ENCODE measurements around the gene HDAC4.

Gene HDAC4

DNA sequence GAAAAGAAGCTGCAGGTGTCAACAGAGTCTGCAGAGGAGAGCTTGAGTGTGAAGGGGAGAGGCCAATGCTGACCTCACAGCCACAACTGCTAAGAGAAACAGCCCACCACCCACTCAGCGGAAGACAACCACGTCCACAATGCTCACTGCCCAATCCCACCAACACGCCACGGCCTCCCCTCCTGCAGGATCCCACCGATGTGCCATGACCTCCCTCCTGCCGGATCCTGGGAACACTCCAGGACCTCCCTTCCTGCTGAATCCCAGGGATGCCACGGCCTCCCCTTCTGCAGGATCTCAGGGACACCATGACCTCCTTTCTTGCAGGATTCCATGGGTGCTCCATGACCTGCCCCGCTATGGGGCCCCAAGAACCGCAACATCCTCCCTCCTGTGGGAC, 285.2 kb downstream of the HDAC4 start (continued):
- TF ChIP-seq ZIC2 (tag by site-specific recombination; IDR thresholded peaks at IDR 0.05) = no peak
- no peak for TF ChIP-seq ZNF2 (tag by site-specific recombination; IDR thresholded peaks at IDR 0.05)
- TF ChIP-seq KLF7 (tag by site-specific recombination; IDR thresholded peaks at IDR 0.05; ENCODE audit: borderline replicate concordance) = no peak
- no peak for TF ChIP-seq ZNF311 (tag by site-specific recombination; IDR thresholded peaks at IDR 0.05; ENCODE audit: borderline replicate concordance)
- TF ChIP-seq FEZF1 (tag by site-specific recombination; IDR thresholded peaks at IDR 0.05) = no peak

- H3K4me3 ChIP-seq (ENCODE audit: low read depth, low read length) = no peak overlapping the region
- H3K4me1 ChIP-seq (ENCODE audit: control insufficient read depth, insufficient read depth, low read length) = peaks cover 7% of the 10 kb centered on the region
- no peaks in the 10 kb centered on the region for H3K9me3 ChIP-seq (ENCODE audit: control insufficient read depth, insufficient read depth, low read depth, low read length)
- H3K27ac ChIP-seq (ENCODE audit: extremely low read depth, low read depth, low read length) = no peak overlapping the region
- TF ChIP-seq ZNF211 (tag by site-specific recombination; IDR thresholded peaks at IDR 0.05; ENCODE audit: low read depth) (no peak), ZNF677 (tag by site-specific recombination; IDR thresholded peaks at IDR 0.05) (no peak), ZNF473 (tag by site-specific recombination; IDR thresholded peaks at IDR 0.05) (no peak), ZNF214 (tag by site-specific recombination; IDR thresholded peaks at IDR 0.05; ENCODE audit: borderline replicate concordance) (no peak), ZNF366 (tag by site-specific recombination; conservative IDR thresholded peaks at IDR 0.05) (no peak), ZNF292 (tag by site-specific recombination; IDR thresholded peaks at IDR 0.05; ENCODE audit: borderline replicate concordance, low read depth) (no peak), ZNF354C (tag by site-specific recombination; IDR thresholded peaks at IDR 0.05; ENCODE audit: borderline replicate concordance, low read depth) (no peak), SCRT2 (tag by site-specific recombination; IDR thresholded peaks at IDR 0.05) (no peak), ZNF692 (tag by site-specific recombination; IDR thresholded peaks at IDR 0.05) (no peak), ZNF248 (tag by site-specific recombination; IDR thresholded peaks at IDR 0.05) (no peak), ZNF654 (tag by site-specific recombination; IDR thresholded peaks at IDR 0.05; ENCODE audit: low read depth) (no peak), ZNF394 (tag by site-specific recombination; IDR thresholded peaks at IDR 0.05; ENCODE audit: borderline replicate concordance) (no peak), FEZF1 (tag by site-specific recombination; IDR thresholded peaks at IDR 0.05) (no peak), ZNF19 (tag by site-specific recombination; IDR thresholded peaks at IDR 0.05; ENCODE audit: low read depth) (no peak), ZNF398 (tag by site-specific recombination; IDR thresholded peaks at IDR 0.05) (no peak), ZBTB1 (tag by site-specific recombination; IDR thresholded peaks at IDR 0.05) (no peak), ZNF664 (tag by site-specific recombination; IDR thresholded peaks at IDR 0.05) (no peak), ZBTB17 (tag by site-specific recombination; IDR thresholded peaks at IDR 0.05) (no peak), ZNF23 (tag by site-specific recombination; IDR thresholded peaks at IDR 0.05; ENCODE audit: borderline replicate concordance) (no peak)
- H3K36me3 ChIP-seq (ENCODE audit: control insufficient read depth in 2 of 2, insufficient read depth in 1 of 2, low read length in 2 of 2) = peaks cover 0 to 12% of the 10 kb centered on the region in 2 experiments; a peak in 1 of 3 replicates
- ChIA-PET CTCF (no interaction called here), POLR2A (no interaction called here)
Observed at GRCh38 chr2:239114616-239115265, 286.1 kb downstream of the HDAC4 start.
